ENCODE measurements around the gene ADCY4.

Gene ADCY4

GRCh38 chr14:24310646-24311604, 23.9 kb downstream of the ADCY4 start, which contains the start of gene LTB4R:
TSS of gene LTB4R (plus strand) at chr14:24311502. CDS start at chr14:24315652, 4,150 bp downstream.
- Histone ChIP-seq H3K27me3 (ENCODE audit: control insufficient read depth, insufficient read depth, low read length) (no peaks in the 10 kb centered on the region), H3K36me3 (ENCODE audit: control insufficient read depth, insufficient read depth, low read length) (peaks cover 10% of the 10 kb centered on the region), H3K4me1 (ENCODE audit: control insufficient read depth, insufficient read depth, low read length) (no peaks in the 10 kb centered on the region), H3K4me3 (ENCODE audit: low read depth, low read length) (no peak within 1 kb of the TSS), H3K9ac (ENCODE audit: low read depth, low read length) (no peak within 1 kb of the TSS), H3K9me3 (ENCODE audit: control insufficient read depth, insufficient read depth, low read length) (no peaks in the 10 kb centered on the region)

GRCh38 chr14:24310265-24310645, 24.6 kb downstream of the ADCY4 start:
- Histone ChIP-seq H3K9ac (ENCODE audit: low read depth, low read length) (no peak overlapping the region), H3K4me3 (ENCODE audit: low read depth, low read length) (no peak overlapping the region), H3K36me3 (ENCODE audit: control insufficient read depth, insufficient read depth, low read length) (peaks cover 16% of the 10 kb centered on the region), H3K4me1 (ENCODE audit: control insufficient read depth, insufficient read depth, low read length) (no peaks in the 10 kb centered on the region), H3K9me3 (ENCODE audit: control insufficient read depth, insufficient read depth, low read length) (no peaks in the 10 kb centered on the region), H3K27me3 (ENCODE audit: control insufficient read depth, insufficient read depth, low read length) (no peaks in the 10 kb centered on the region)

- Histone ChIP-seq H3K27me3 (ENCODE audit: control insufficient read depth, insufficient read depth, low read length) (no peaks in the 10 kb centered on the region), H3K4me3 (ENCODE audit: low read depth, low read length) (no peak within 1 kb of the TSS), H3K9ac (ENCODE audit: low read depth, low read length) (no peak within 1 kb of the TSS), H3K4me1 (ENCODE audit: control insufficient read depth, insufficient read depth, low read length) (no peaks in the 10 kb centered on the region), H3K36me3 (ENCODE audit: control insufficient read depth, insufficient read depth, low read length) (peaks cover 20% of the 10 kb centered on the region), H3K9me3 (ENCODE audit: control insufficient read depth, insufficient read depth, low read length) (no peaks in the 10 kb centered on the region)
Measured at GRCh38 chr14:24309538-24310264, 25.2 kb downstream of the ADCY4 start, which contains the start of gene LTB4R2. TSS of gene LTB4R2 (plus strand) at chr14:24310140. CDS start at chr14:24310665, 525 bp downstream.

- peaks cover 32% of the 10 kb centered on the region for H3K36me3 ChIP-seq (ENCODE audit: control insufficient read depth, insufficient read depth, low read length)
Measured at GRCh38 chr14:24308342-24309124, 26.3 kb downstream of the ADCY4 start.

GRCh38 chr14:24307575-24308341, 27.1 kb downstream of the ADCY4 start, which contains the start of gene CIDEB:
TSS of gene CIDEB (minus strand) at chr14:24307977. CDS start at chr14:24307858, 119 bp downstream.
- Histone ChIP-seq H3K9ac (ENCODE audit: low read depth, low read length) (no peak within 1 kb of the TSS), H3K4me3 (ENCODE audit: low read depth, low read length) (no peak within 1 kb of the TSS), H3K36me3 (ENCODE audit: control insufficient read depth, insufficient read depth, low read length) (peaks cover 38% of the 10 kb centered on the region), H3K27me3 (ENCODE audit: control insufficient read depth, insufficient read depth, low read length) (no peaks in the 10 kb centered on the region), H3K9me3 (ENCODE audit: control insufficient read depth, insufficient read depth, low read length) (no peaks in the 10 kb centered on the region), H3K4me1 (ENCODE audit: control insufficient read depth, insufficient read depth, low read length) (no peaks in the 10 kb centered on the region)

More at GRCh38 chr14:24308342-24309124, 26.3 kb downstream of the ADCY4 start:
- no peaks in the 10 kb centered on the region for H3K9me3 ChIP-seq (ENCODE audit: control insufficient read depth, insufficient read depth, low read length)
- H3K9ac ChIP-seq (ENCODE audit: low read depth, low read length): no peak overlapping the region
- no peaks in the 10 kb centered on the region for H3K4me1 ChIP-seq (ENCODE audit: control insufficient read depth, insufficient read depth, low read length)
- H3K27me3 ChIP-seq (ENCODE audit: control insufficient read depth, insufficient read depth, low read length): no peaks in the 10 kb centered on the region
- no peak overlapping the region for H3K4me3 ChIP-seq (ENCODE audit: low read depth, low read length)

DNA sequence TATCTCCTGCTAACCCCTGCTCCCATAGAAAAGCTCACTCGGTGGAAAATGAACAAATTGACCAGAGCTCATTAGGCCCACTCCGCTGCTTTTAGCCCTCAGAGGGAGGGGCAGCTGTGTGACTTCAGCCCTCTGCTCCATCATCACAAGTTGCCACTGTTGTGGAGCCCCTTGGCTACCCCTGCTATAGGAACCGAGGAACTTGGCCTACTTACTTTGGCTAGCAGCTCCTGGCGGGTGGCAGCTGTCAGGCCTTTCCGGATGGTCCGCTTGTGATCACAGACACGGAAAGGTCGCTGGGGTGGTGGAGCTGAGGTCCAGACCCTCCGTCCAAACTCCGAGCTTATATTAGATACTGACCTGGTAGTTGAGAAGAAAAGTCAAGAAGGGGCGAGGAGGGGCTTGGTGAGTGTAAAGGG, 27.7 kb downstream of the ADCY4 start:
- no peaks in the 10 kb centered on the region for H3K27me3 ChIP-seq (ENCODE audit: control insufficient read depth, insufficient read depth, low read length)
- H3K36me3 ChIP-seq (ENCODE audit: control insufficient read depth, insufficient read depth, low read length): peaks cover 44% of the 10 kb centered on the region
- H3K9ac ChIP-seq (ENCODE audit: low read depth, low read length): no peak overlapping the region

GRCh38 chr14:24304019-24304387, 30.9 kb downstream of the ADCY4 start:
- Histone ChIP-seq H3K4me1 (ENCODE audit: control insufficient read depth, insufficient read depth, low read length) (no peaks in the 10 kb centered on the region), H3K4me3 (ENCODE audit: low read depth, low read length) (no peak overlapping the region), H3K27me3 (ENCODE audit: control insufficient read depth, insufficient read depth, low read length) (no peaks in the 10 kb centered on the region), H3K9ac (ENCODE audit: low read depth, low read length) (no peak overlapping the region), H3K36me3 (ENCODE audit: control insufficient read depth, insufficient read depth, low read length) (peaks cover 43% of the 10 kb centered on the region), H3K9me3 (ENCODE audit: control insufficient read depth, insufficient read depth, low read length) (no peaks in the 10 kb centered on the region)

More for the DNA sequence above, 27.7 kb downstream of the ADCY4 start:
- Histone ChIP-seq H3K4me1 (ENCODE audit: control insufficient read depth, insufficient read depth, low read length) (no peaks in the 10 kb centered on the region), H3K4me3 (ENCODE audit: low read depth, low read length) (no peak overlapping the region), H3K9me3 (ENCODE audit: control insufficient read depth, insufficient read depth, low read length) (no peaks in the 10 kb centered on the region)

GRCh38 chr14:24300326-24300980, 34.4 kb downstream of the ADCY4 start:
- Histone ChIP-seq H3K9ac (ENCODE audit: low read depth, low read length) (peak overlapping the region; percentile 61), H3K9me3 (ENCODE audit: control insufficient read depth, insufficient read depth, low read length) (no peaks in the 10 kb centered on the region), H3K4me3 (ENCODE audit: low read depth, low read length) (peak overlapping the region; percentile 96), H3K4me1 (ENCODE audit: control insufficient read depth, insufficient read depth, low read length) (no peaks in the 10 kb centered on the region), H3K27me3 (ENCODE audit: control insufficient read depth, insufficient read depth, low read length) (no peaks in the 10 kb centered on the region), H3K36me3 (ENCODE audit: control insufficient read depth, insufficient read depth, low read length) (peaks cover 36% of the 10 kb centered on the region)

DNA sequence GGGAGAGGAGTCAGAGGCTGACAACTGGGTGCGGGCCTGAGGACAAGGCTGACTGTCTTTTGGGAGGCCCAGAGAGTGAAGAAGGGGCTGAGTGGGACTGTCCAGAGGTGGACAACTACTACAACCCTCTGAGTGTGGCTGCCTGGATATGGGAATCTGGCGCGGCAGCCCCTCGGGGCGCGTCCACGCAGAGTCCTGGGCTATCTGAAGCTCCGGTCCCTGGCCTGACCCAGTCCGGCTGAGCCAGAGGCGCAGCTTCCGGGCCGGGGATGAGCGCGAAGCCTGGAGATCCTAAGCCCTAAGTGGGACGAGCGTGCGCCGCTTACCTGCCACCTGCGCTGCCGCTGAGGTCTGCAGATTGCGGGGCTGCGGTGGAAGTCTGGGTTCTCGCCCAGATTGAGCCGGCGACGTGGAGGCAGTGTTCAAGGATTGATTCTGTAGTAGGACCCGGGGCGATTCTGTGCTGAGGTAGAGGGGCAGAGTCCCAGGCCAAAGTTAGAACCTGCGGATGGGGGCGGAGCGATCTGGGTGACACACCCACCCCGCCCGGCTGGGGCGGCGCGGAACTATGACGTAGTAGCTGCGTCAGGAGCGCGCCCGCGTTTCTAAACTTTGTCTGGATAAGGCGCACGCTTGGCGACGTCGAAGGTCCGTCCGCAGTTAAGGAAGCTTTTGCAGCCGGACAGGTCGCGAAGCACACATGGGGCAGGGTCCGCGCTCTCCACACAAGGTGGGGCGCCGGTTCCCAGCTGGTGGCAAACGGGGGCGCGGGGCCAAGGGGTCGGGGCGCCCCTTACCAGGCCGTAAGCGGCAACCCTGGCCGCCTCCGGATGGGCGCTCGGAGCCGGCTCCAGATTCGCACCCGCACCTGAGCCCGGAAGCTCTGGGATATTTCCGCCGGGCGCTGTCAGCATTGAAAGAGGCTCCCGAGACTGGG, 35.3 kb downstream of the ADCY4 start, which contains the start of the genes DHRS1 and NOP9:
TSS of gene DHRS1 (minus strand) at position 526 of the 937 bp plus-strand sequence. CDS start 674 bp downstream, outside the sequence.
TSS of gene NOP9 (plus strand) at position 596 of the 937 bp plus-strand sequence. CDS start at position 701, 105 bp downstream.
- peak within 1 kb of the TSS; percentile 96 for H3K4me3 ChIP-seq (ENCODE audit: low read depth, low read length)
- no peaks in the 10 kb centered on the region for H3K4me1 ChIP-seq (ENCODE audit: control insufficient read depth, insufficient read depth, low read length)

More for the DNA sequence above, 35.3 kb downstream of the ADCY4 start, which contains the start of the genes DHRS1 and NOP9:
- Histone ChIP-seq H3K9ac (ENCODE audit: low read depth, low read length) (peak within 1 kb of the TSS; percentile 82), H3K27me3 (ENCODE audit: control insufficient read depth, insufficient read depth, low read length) (no peaks in the 10 kb centered on the region), H3K36me3 (ENCODE audit: control insufficient read depth, insufficient read depth, low read length) (peaks cover 29% of the 10 kb centered on the region), H3K9me3 (ENCODE audit: control insufficient read depth, insufficient read depth, low read length) (no peaks in the 10 kb centered on the region)

All from iPS-15b (cell line).